Endothelial cell of umbilical vein (primary cell): ENCODE measurements around the gene EXOC7. TPM values are rescaled to one million over a fixed set of nuclear protein-coding genes. Genes with fewer than 3 reads are reported as not detected.
"Not testable (repeated sequence)": the region's sequence is repeated elsewhere in the genome, so short reads cannot be mapped to it uniquely, and the experiment has no call there.

Experiments
- BruUV-seq: library from RNA; stranded (reverse); fragments of 400-500 nt; replicated peaks from 2 replicates; lab custom pipeline; 2021; lab: Mats Ljungman, UMichigan
- CTCF ChIA-PET: fragments of 300-600, 350-600 bp; sonication (Branson Sonifier 250); formaldehyde crosslinking; loops from one replicate; lab custom pipeline; 2021; ENCODE audit warnings: antibody characterized with exemption, inconsistent platforms; lab: Charles Lee
- POLR2A ChIA-PET: fragments of 300-600, 350-600 bp; sonication (Branson Sonifier 250); formaldehyde crosslinking; loops from one replicate; lab custom pipeline; 2021; ENCODE audit warnings: antibody characterized with exemption, inconsistent platforms; lab: Charles Lee
- DNase-seq: peaks from one replicate; pipeline ENCODE4 v3.0.0-alpha.2; 2011; ENCODE audit warnings: low read depth, low spot score
- FAIRE-seq: peaks from 2 replicates; lab custom pipeline; 2011; peaks lifted over from hg19 to GRCh38; lab: Jason Lieb, UNC
- H2AFZ ChIP-seq: 2 replicates; pipeline ENCODE4 v1.6.0; 2012; ENCODE audit warnings: low read depth, low read length, control low read depth, inconsistent platforms
- H3K27ac ChIP-seq: 2 replicates; pipeline ENCODE4 v1.5.1; 2011; ENCODE audit warnings: low read depth, mild to moderate bottlenecking, control low read depth, low read length, moderate library complexity; ENCODE audit not compliant: insufficient read depth
- H3K27me3 ChIP-seq, 2 experiments: 2 replicates each; pipeline versions ENCODE4 v1.6.0 to v1.6.1; 2011; ENCODE audit warnings: low read length in 2 of 2, mixed read lengths in 1 of 2; ENCODE audit not compliant: control insufficient read depth in 2 of 2, insufficient read depth in 2 of 2
- H3K36me3 ChIP-seq, 2 experiments: 2 replicates in 1 of 2; 3 replicates in 1 of 2; pipeline ENCODE4 v1.5.1; 2011; ENCODE audit warnings: low read length in 2 of 2, mild to moderate bottlenecking in 1 of 2, moderate library complexity in 1 of 2; ENCODE audit not compliant: control insufficient read depth in 2 of 2, insufficient read depth in 2 of 2; ENCODE audit errors: extremely low read depth in 1 of 2
- H3K4me1 ChIP-seq: 3 replicates; pipeline ENCODE4 v1.5.1; 2011; ENCODE audit warnings: mild to moderate bottlenecking, low read length; ENCODE audit not compliant: control insufficient read depth, insufficient read depth; ENCODE audit errors: extremely low read depth
- H3K4me2 ChIP-seq: 2 replicates; pipeline ENCODE4 v1.6.1; 2011; ENCODE audit warnings: low read length, control low read depth, mixed read lengths; ENCODE audit not compliant: insufficient read depth
- H3K4me3 ChIP-seq, 3 experiments: fragments of 200-600 bp in 1 of 3; sonication (generic), shearing (Covaris generic) in 1 of 3; replicated peaks in 1 of 3; 2 replicates each; pipeline ENCODE4 v1.5.1; 2011 to 2016; ENCODE audit warnings: control low read depth in 3 of 3, low read length in 3 of 3, mild to moderate bottlenecking in 2 of 3, inconsistent platforms in 1 of 3, low read depth in 1 of 3, moderate library complexity in 1 of 3; ENCODE audit not compliant: insufficient read depth in 1 of 3
- H3K79me2 ChIP-seq: 2 replicates; pipeline ENCODE4 v1.6.0; 2012; ENCODE audit warnings: low read length, inconsistent platforms; ENCODE audit not compliant: control insufficient read depth, insufficient read depth
- H3K9ac ChIP-seq: replicated peaks from 2 replicates; pipeline ENCODE3; 2011; ENCODE audit warnings: low read length, control low read depth; ENCODE audit not compliant: insufficient read depth; ENCODE audit errors: extremely low read depth
- H3K9me1 ChIP-seq: replicated peaks from 3 replicates; pipeline ENCODE4 v1.6.0; 2011; ENCODE audit warnings: mild to moderate bottlenecking, low read length; ENCODE audit not compliant: control insufficient read depth, insufficient read depth; ENCODE audit errors: extremely low read depth
- H3K9me3 ChIP-seq: replicated peaks from 2 replicates; pipeline ENCODE4 v1.5.1; 2012; ENCODE audit warnings: low read length, inconsistent platforms; ENCODE audit not compliant: control insufficient read depth, insufficient read depth
- H4K20me1 ChIP-seq: replicated peaks from 2 replicates; pipeline ENCODE3; 2011; ENCODE audit warnings: mild to moderate bottlenecking, low read length; ENCODE audit not compliant: control insufficient read depth, insufficient read depth; ENCODE audit errors: extremely low read depth
- EZH2 ChIP-seq: IDR thresholded peaks from 2 replicates; pipeline ENCODE4 v1.6.1; 2012; ENCODE audit warnings: borderline replicate concordance, low read depth, mild to moderate bottlenecking, moderate library complexity, low read length, inconsistent platforms; ENCODE audit not compliant: severe bottlenecking
- FOS ChIP-seq: IDR thresholded peaks from 2 replicates; pipeline ENCODE4 v1.6.1; 2011; ENCODE audit warnings: mild to moderate bottlenecking, low read length, moderate library complexity, borderline replicate concordance; ENCODE audit not compliant: insufficient read depth
- GATA2 ChIP-seq: IDR thresholded peaks from 2 replicates; pipeline ENCODE4 v1.7.0; 2011; ENCODE audit warnings: low read depth, mild to moderate bottlenecking, moderate library complexity, mixed read lengths, low read length; ENCODE audit not compliant: insufficient read length, insufficient read depth
- JUN ChIP-seq: IDR thresholded peaks from 2 replicates; pipeline ENCODE4 v1.6.1; 2011; ENCODE audit warnings: borderline replicate concordance, low read depth; ENCODE audit not compliant: insufficient read length, insufficient read depth
- MAX ChIP-seq: IDR thresholded peaks from 2 replicates; pipeline ENCODE4 v1.6.1; 2011; ENCODE audit not compliant: insufficient read depth, insufficient read length
- MYC ChIP-seq: IDR thresholded peaks from one replicate; pipeline ENCODE4 v1.6.1; 2011; ENCODE audit warnings: mild to moderate bottlenecking, low read depth, low read length
- POLR2A ChIP-seq: IDR thresholded peaks from 2 replicates; pipeline ENCODE4 v1.6.1; 2012; ENCODE audit warnings: low read depth, mild to moderate bottlenecking, control low read depth, low read length
- POLR2AphosphoS5 ChIP-seq: IDR thresholded peaks from 2 replicates; pipeline ENCODE4 v1.6.1; 2012; ENCODE audit warnings: low read depth, mild to moderate bottlenecking, control low read depth, low read length, moderate library complexity; ENCODE audit not compliant: insufficient read depth
- dilution Hi-C: fragments of 300-500 bp; cut with MboI; formaldehyde crosslinking; loops from one replicate; pipeline ENCODE4 v1.15.0; 2019; ENCODE audit warnings: low sequenced_read_pairs; ENCODE audit not compliant: extremely low pct_ligation_motif_present
- intact Hi-C: fragments of 100-400 bp; cut with micrococcal nuclease; formaldehyde crosslinking; loops from one replicate; pipeline ENCODE4 v1.10.0; 2022
- polyA plus RNA-seq, 4 experiments: library from polyadenylated mRNA; depleted of rRNA in 3 of 4; stranded (reverse) in 3 of 4; unstranded in 1 of 4; fragments of >200 nt; gene quantifications; 2 replicates each; pipeline versions ENCODE4 v1.2.1 to v1.2.3, GENCODE V29; 2011 to 2012; ENCODE audit warnings: missing spikeins in 1 of 4
- total RNA-seq: library from RNA; stranded (reverse); gene quantifications from 2 replicates; pipeline ENCODE4 v1.2.3, GENCODE V29; 2021
- TF ChIP-seq, protein P1 (sequence below), 2 donors: IDR thresholded peaks; 1 replicate in 1 of 2; 2 replicates in 1 of 2; pipeline ENCODE4 v1.5.1; 2011; ENCODE audit warnings: low read length in 2 of 2, mild to moderate bottlenecking in 2 of 2, moderate library complexity in 2 of 2, control low read depth in 1 of 2, inconsistent platforms in 1 of 2, low read depth in 1 of 2; ENCODE audit not compliant: insufficient read depth in 1 of 2; ENCODE audit errors: extremely low read depth in 1 of 2

EXOC7 gene
- total and polyA plus RNA-seq, 2 donors (not counting 3 experiments of a cell fraction or from before 2014, with no cell fraction given), result 91.5 to 137 TPM

- BruUV-seq, result no TSS peak
- Histone ChIP-seq H3K79me2 (peaks cover 5% of the 10 kb centered on the region), H3K27ac (no peak overlapping the region), H3K27me3 (no peaks in the 10 kb centered on the region), H4K20me1 (no peaks in the 10 kb centered on the region), H3K9ac (no peak overlapping the region), H3K4me3 (no peak overlapping the region), H3K9me3 (no peaks in the 10 kb centered on the region), H2AFZ (no peak overlapping the region), H3K9me1 (no peaks in the 10 kb centered on the region), H3K4me1 (no peaks in the 10 kb centered on the region), H3K36me3 (peaks cover 19 to 58% of the 10 kb centered on the region in 2 experiments), H3K4me2 (no peak overlapping the region)
- no peak for DNase-seq
- dilution Hi-C loops (no loop called here), intact Hi-C loops (no loop called here)
- POLR2A ChIA-PET, result no interaction called here
- no peak for FAIRE-seq
- CTCF ChIA-PET, result interaction anchor here (1.5 to 2.1 kb wide), 2 partner anchors 13 to 32 kb away, joined by 3 to 8 read pairs; no protein-coding TSS in a partner anchor
- TF ChIP-seq JUN (no peak), FOS (no peak), MYC (no peak), GATA2 (no peak), MAX (no peak), POLR2AphosphoS5 (no peak), POLR2A (no peak), EZH2 (no peak)
- TF ChIP-seq, protein P1, sequence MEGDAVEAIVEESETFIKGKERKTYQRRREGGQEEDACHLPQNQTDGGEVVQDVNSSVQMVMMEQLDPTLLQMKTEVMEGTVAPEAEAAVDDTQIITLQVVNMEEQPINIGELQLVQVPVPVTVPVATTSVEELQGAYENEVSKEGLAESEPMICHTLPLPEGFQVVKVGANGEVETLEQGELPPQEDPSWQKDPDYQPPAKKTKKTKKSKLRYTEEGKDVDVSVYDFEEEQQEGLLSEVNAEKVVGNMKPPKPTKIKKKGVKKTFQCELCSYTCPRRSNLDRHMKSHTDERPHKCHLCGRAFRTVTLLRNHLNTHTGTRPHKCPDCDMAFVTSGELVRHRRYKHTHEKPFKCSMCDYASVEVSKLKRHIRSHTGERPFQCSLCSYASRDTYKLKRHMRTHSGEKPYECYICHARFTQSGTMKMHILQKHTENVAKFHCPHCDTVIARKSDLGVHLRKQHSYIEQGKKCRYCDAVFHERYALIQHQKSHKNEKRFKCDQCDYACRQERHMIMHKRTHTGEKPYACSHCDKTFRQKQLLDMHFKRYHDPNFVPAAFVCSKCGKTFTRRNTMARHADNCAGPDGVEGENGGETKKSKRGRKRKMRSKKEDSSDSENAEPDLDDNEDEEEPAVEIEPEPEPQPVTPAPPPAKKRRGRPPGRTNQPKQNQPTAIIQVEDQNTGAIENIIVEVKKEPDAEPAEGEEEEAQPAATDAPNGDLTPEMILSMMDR (IDR thresholded peaks at IDR 0.05; ENCODE audit: extremely low read depth in 1 of 2, insufficient read depth in 1 of 2, low read depth in 1 of 2, low read length in 2 of 2), result no peak
Measured at GRCh38 chr17:76046064-76046463, 57.5 kb downstream of the EXOC7 start.

DNA sequence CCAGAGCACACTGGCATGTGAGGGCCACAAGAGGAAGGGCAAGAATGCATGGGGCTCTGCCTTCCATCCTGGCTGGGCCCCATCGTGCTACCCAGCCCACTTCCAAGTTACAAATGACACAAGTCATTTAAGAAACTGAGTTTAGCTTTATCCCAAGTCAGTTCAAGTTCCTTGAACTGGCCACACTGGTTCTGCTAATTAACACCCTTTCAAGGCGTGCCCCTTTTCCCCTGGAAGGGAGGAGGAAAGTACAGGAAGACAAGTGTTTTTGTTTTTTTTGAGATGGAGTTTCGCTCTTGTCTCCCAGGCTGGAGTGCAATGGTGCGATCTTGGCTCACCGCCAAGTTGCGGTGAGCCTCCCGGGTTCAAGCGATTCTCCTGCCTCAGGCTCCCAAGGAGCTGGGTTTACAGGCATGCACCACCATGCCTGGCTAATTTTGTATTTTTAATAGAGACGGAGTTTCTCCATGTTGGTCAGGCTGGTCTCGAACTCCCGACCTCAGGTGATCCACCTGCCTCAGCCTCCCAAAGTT, 59.0 kb downstream of the EXOC7 start:
- POLR2A ChIA-PET, H3K9me1 ChIP-seq, CTCF ChIA-PET, DNase-seq, intact Hi-C loops, H3K9me3 ChIP-seq, H3K4me1 ChIP-seq, H4K20me1 ChIP-seq, dilution Hi-C loops, H3K4me3 ChIP-seq, BruUV-seq, H3K4me2 ChIP-seq, FAIRE-seq, H2AFZ ChIP-seq, H3K79me2 ChIP-seq, H3K27me3 ChIP-seq, H3K9ac ChIP-seq, H3K27ac ChIP-seq: not testable (repeated sequence)
- peaks cover 25 to 64% of the 10 kb centered on the region in 2 experiments for H3K36me3 ChIP-seq

GRCh38 chr17:76042868-76043267, 60.7 kb downstream of the EXOC7 start:
- H3K9me1 ChIP-seq, BruUV-seq, POLR2A ChIA-PET, dilution Hi-C loops, H3K9me3 ChIP-seq, H3K4me1 ChIP-seq, DNase-seq, H3K9ac ChIP-seq, H3K79me2 ChIP-seq, H3K4me2 ChIP-seq, intact Hi-C loops, H3K27me3 ChIP-seq, H3K27ac ChIP-seq, H4K20me1 ChIP-seq, H2AFZ ChIP-seq, H3K4me3 ChIP-seq, FAIRE-seq: not testable (repeated sequence)
- CTCF ChIA-PET, result interaction anchor here (0.8 kb wide), 1 partner anchor 16 kb away, joined by 3 read pairs; no protein-coding TSS in a partner anchor
- H3K36me3 ChIP-seq, result peaks cover 23 to 57% of the 10 kb centered on the region in 2 experiments
